SK-N-SH treated with all-trans-retinoic acid at 6 μM for 48 hours (cell line): Measurements from ENCODE around the gene RBMS3.

Experiments used
- ATAC-seq: fragments of 200-7000 bp; cut with Tn5 transposase; 3 replicates; pipeline ENCODE4 v1.9.1; 2020; ENCODE audit warnings: mild to moderate bottlenecking, moderate library complexity
- ARNTL ChIP-seq: fragments of 450-650 bp; formaldehyde crosslinking; IDR thresholded peaks from 2 replicates; pipeline ENCODE4 v1.5.0; 2020; ENCODE audit warnings: low read depth, mild to moderate bottlenecking, moderate library complexity, borderline replicate concordance
- BACH2 ChIP-seq: fragments of 250-450 bp; sonication (Bioruptor Pico); IDR thresholded peaks from 2 replicates; pipeline ENCODE4 v1.9.0; 2021; ENCODE audit warnings: mild to moderate bottlenecking, borderline replicate concordance
- CREB5 ChIP-seq: fragments of 250-450 bp; sonication (Bioruptor Pico); IDR thresholded peaks from 2 replicates; pipeline ENCODE4 v1.5.1; 2020; ENCODE audit warnings: low read depth, mild to moderate bottlenecking, moderate library complexity
- CSDC2 ChIP-seq: fragments of 250-450 bp; sonication (Bioruptor Pico); IDR thresholded peaks from 2 replicates; pipeline ENCODE4 v1.5.0; 2020; ENCODE audit warnings: mild to moderate bottlenecking, moderate library complexity
- ESRRG ChIP-seq: fragments of 250-450 bp; sonication (Bioruptor Pico); IDR thresholded peaks from 2 replicates; pipeline ENCODE4 v1.6.1; 2021; ENCODE audit warnings: mild to moderate bottlenecking
- GLIS3 ChIP-seq: fragments of 250-450 bp; sonication (Bioruptor Pico); IDR thresholded peaks from 2 replicates; pipeline ENCODE4 v1.5.0; 2020; ENCODE audit warnings: mild to moderate bottlenecking, moderate library complexity
- ISL1 ChIP-seq: fragments of 250-450 bp; sonication (Bioruptor Pico); IDR thresholded peaks from 2 replicates; pipeline ENCODE4 v2.1.2; 2022; ENCODE audit warnings: mild to moderate bottlenecking, moderate library complexity
- OSR1 ChIP-seq: fragments of 250-450 bp; sonication (Bioruptor Pico); IDR thresholded peaks from 2 replicates; pipeline ENCODE4 v1.8.0; 2022; ENCODE audit warnings: moderate library complexity, mild to moderate bottlenecking, inconsistent platforms
- PATZ1 ChIP-seq: fragments of 250-450 bp; sonication (Bioruptor Pico); IDR thresholded peaks from 2 replicates; pipeline ENCODE4 v1.8.0; 2020; ENCODE audit warnings: mild to moderate bottlenecking, moderate library complexity, borderline replicate concordance
- POU6F1 ChIP-seq: fragments of 250-450 bp; sonication (Bioruptor Pico); IDR thresholded peaks from 2 replicates; pipeline ENCODE4 v1.8.0; 2021; ENCODE audit warnings: low read depth, mild to moderate bottlenecking, moderate library complexity, borderline replicate concordance
- PPARA ChIP-seq: fragments of 250-450 bp; sonication (Bioruptor Pico); IDR thresholded peaks from 2 replicates; pipeline ENCODE4 v1.5.0; 2020; ENCODE audit warnings: mild to moderate bottlenecking, borderline replicate concordance
- RARB ChIP-seq: fragments of 250-450 bp; sonication (Bioruptor Pico); IDR thresholded peaks from 2 replicates; pipeline ENCODE4 v1.8.0; 2021; ENCODE audit warnings: mild to moderate bottlenecking, moderate library complexity
- SNAI2 ChIP-seq: fragments of 250-450 bp; sonication (Bioruptor Pico); IDR thresholded peaks from 2 replicates; pipeline ENCODE4 v1.5.0; 2020; ENCODE audit warnings: mild to moderate bottlenecking, moderate library complexity
- TCF4 ChIP-seq: fragments of 250-450 bp; sonication (Bioruptor Pico); IDR thresholded peaks from 2 replicates; pipeline ENCODE4 v1.8.0; 2021; ENCODE audit warnings: mild to moderate bottlenecking, moderate library complexity, borderline replicate concordance
- TOX ChIP-seq: fragments of 250-450 bp; sonication (Bioruptor Pico); IDR thresholded peaks from 2 replicates; pipeline ENCODE4 v1.8.0; 2021; ENCODE audit warnings: mild to moderate bottlenecking, moderate library complexity, borderline replicate concordance
- ZC3H10 ChIP-seq: fragments of 250-450 bp; sonication (Bioruptor Pico); IDR thresholded peaks from 2 replicates; pipeline ENCODE4 v1.5.1; 2021; ENCODE audit warnings: mild to moderate bottlenecking, moderate library complexity
- ZNF565 ChIP-seq: fragments of 450-650 bp; formaldehyde crosslinking; conservative IDR thresholded peaks from 2 replicates; pipeline ENCODE4 v1.5.0; 2020; ENCODE audit warnings: low read depth, mild to moderate bottlenecking, moderate library complexity
- ZNF70 ChIP-seq: fragments of 450-650 bp; formaldehyde crosslinking; IDR thresholded peaks from 2 replicates; pipeline ENCODE4 v1.5.0; 2020; ENCODE audit warnings: mild to moderate bottlenecking, moderate library complexity
- ZNF8 ChIP-seq: fragments of 450-650 bp; formaldehyde crosslinking; IDR thresholded peaks from 2 replicates; pipeline ENCODE4 v1.5.0; 2020; ENCODE audit warnings: mild to moderate bottlenecking, moderate library complexity
- TF ChIP-seq, protein P1 (sequence below): fragments of 250-450 bp; sonication (Bioruptor Pico); IDR thresholded peaks from 2 replicates; pipeline ENCODE4 v1.5.0; 2020; ENCODE audit warnings: mild to moderate bottlenecking, moderate library complexity
- TF ChIP-seq, protein P2 (sequence below): fragments of 250-450 bp; sonication (Bioruptor Pico); IDR thresholded peaks from 2 replicates; pipeline ENCODE4 v1.5.1; 2021; ENCODE audit warnings: mild to moderate bottlenecking, moderate library complexity

Gene RBMS3

GRCh38 chr3:29514170-29514569 is 233.3 kb downstream of the RBMS3 start:
- no peak for ATAC-seq
- TF ChIP-seq ZNF8 (CRISPR knock-in tag) = no peak
- TF ChIP-seq TCF4 (CRISPR knock-in tag) = no peak
- TF ChIP-seq ZC3H10 = no peak
- TF ChIP-seq, protein P1, sequence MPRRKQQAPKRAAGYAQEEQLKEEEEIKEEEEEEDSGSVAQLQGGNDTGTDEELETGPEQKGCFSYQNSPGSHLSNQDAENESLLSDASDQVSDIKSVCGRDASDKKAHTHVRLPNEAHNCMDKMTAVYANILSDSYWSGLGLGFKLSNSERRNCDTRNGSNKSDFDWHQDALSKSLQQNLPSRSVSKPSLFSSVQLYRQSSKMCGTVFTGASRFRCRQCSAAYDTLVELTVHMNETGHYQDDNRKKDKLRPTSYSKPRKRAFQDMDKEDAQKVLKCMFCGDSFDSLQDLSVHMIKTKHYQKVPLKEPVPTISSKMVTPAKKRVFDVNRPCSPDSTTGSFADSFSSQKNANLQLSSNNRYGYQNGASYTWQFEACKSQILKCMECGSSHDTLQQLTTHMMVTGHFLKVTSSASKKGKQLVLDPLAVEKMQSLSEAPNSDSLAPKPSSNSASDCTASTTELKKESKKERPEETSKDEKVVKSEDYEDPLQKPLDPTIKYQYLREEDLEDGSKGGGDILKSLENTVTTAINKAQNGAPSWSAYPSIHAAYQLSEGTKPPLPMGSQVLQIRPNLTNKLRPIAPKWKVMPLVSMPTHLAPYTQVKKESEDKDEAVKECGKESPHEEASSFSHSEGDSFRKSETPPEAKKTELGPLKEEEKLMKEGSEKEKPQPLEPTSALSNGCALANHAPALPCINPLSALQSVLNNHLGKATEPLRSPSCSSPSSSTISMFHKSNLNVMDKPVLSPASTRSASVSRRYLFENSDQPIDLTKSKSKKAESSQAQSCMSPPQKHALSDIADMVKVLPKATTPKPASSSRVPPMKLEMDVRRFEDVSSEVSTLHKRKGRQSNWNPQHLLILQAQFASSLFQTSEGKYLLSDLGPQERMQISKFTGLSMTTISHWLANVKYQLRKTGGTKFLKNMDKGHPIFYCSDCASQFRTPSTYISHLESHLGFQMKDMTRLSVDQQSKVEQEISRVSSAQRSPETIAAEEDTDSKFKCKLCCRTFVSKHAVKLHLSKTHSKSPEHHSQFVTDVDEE (CRISPR knock-in tag) = no peak
- no peak for TF ChIP-seq ZNF565 (CRISPR knock-in tag)
- TF ChIP-seq, protein P2, sequence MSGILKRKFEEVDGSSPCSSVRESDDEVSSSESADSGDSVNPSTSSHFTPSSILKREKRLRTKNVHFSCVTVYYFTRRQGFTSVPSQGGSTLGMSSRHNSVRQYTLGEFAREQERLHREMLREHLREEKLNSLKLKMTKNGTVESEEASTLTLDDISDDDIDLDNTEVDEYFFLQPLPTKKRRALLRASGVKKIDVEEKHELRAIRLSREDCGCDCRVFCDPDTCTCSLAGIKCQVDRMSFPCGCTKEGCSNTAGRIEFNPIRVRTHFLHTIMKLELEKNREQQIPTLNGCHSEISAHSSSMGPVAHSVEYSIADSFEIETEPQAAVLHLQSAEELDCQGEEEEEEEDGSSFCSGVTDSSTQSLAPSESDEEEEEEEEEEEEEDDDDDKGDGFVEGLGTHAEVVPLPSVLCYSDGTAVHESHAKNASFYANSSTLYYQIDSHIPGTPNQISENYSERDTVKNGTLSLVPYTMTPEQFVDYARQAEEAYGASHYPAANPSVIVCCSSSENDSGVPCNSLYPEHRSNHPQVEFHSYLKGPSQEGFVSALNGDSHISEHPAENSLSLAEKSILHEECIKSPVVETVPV (CRISPR knock-in tag) = no peak
- no peak for TF ChIP-seq ZNF70 (CRISPR knock-in tag)
- no peak for TF ChIP-seq GLIS3 (CRISPR knock-in tag)
- no peak for TF ChIP-seq RARB (CRISPR knock-in tag)
- no peak for TF ChIP-seq ISL1 (CRISPR knock-in tag)
- TF ChIP-seq ARNTL (CRISPR knock-in tag) = no peak
- TF ChIP-seq CREB5 (CRISPR knock-in tag) = no peak
- no peak for TF ChIP-seq PATZ1 (CRISPR knock-in tag)
- TF ChIP-seq ESRRG (CRISPR knock-in tag) = no peak
- TF ChIP-seq TOX (CRISPR knock-in tag) = no peak

- TF ChIP-seq CSDC2 (no peak), SNAI2 (CRISPR knock-in tag) (no peak), ZNF565 (CRISPR knock-in tag) (no peak), POU6F1 (no peak), PPARA (CRISPR knock-in tag) (no peak), ESRRG (CRISPR knock-in tag) (no peak), OSR1 (CRISPR knock-in tag) (no peak), ZNF8 (CRISPR knock-in tag) (no peak), ARNTL (CRISPR knock-in tag) (no peak)
- TF ChIP-seq, protein P2 (CRISPR knock-in tag) = no peak
- peak; percentile 13; the same call in 1 of the 3 replicates for ATAC-seq
Measured at GRCh38 chr3:29514912-29515311, 234.0 kb downstream of the RBMS3 start.

DNA sequence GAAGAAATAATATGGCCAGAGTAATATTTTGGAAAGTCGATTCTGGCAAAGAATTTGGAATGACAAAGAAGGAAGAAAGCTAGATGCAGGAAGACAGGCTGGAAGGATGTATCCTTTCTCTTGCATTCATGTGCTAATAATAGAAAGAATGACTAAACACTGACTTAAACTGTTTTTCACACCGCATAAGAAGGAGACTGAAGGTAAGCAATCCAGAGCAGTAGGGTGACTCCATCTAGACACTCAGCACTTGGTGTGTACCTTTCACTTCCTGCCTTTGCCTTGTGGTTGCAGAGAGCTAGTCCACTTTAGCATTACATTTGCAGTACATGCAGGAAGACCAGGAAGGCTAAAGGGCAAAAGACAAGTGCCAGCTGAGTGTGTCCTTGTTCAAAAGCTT is 234.6 kb downstream of the RBMS3 start:
- peak; percentile 42; the same call in 2 of the 3 replicates for ATAC-seq
- no peak for TF ChIP-seq TOX (CRISPR knock-in tag)
- TF ChIP-seq GLIS3 (CRISPR knock-in tag) = no peak
- no peak for TF ChIP-seq ARNTL (CRISPR knock-in tag)
- TF ChIP-seq RARB (CRISPR knock-in tag) = no peak
- TF ChIP-seq PPARA (CRISPR knock-in tag) = no peak
- no peak for TF ChIP-seq ZNF70 (CRISPR knock-in tag)
- no peak for TF ChIP-seq ZC3H10
- TF ChIP-seq, protein P1 (CRISPR knock-in tag) = no peak
- TF ChIP-seq BACH2 (CRISPR knock-in tag) = no peak
